Measurements from ENCODE around the gene OLFM4.

OLFM4 gene

GRCh38 chr13:53014495-53015443, 13.8 kb upstream of the OLFM4 start:
- DNase-seq: no peak

GRCh38 chr13:53015971-53016370, 12.6 kb upstream of the OLFM4 start:
- no peak for DNase-seq

GRCh38 chr13:53017433-53017970, 11.1 kb upstream of the OLFM4 start:
- DNase-seq: no peak

- no peak for DNase-seq
Measured at GRCh38 chr13:53018690-53019647, 9.6 kb upstream of the OLFM4 start.

GRCh38 chr13:53020764-53021335, 7.8 kb upstream of the OLFM4 start:
- no peak for DNase-seq

- DNase-seq: no peak
Measured at GRCh38 chr13:53023246-53023645, 5.4 kb upstream of the OLFM4 start.

GRCh38 chr13:53028063-53028462, 550 bp upstream of the OLFM4 start:
- DNase-seq: no peak

GRCh38 chr13:53032849-53033248, 4.2 kb downstream of the OLFM4 start:
- no peak for DNase-seq

- no peak for DNase-seq
Measured at GRCh38 chr13:53038993-53039392, 10.4 kb downstream of the OLFM4 start.

GRCh38 chr13:53041968-53042516, 13.4 kb downstream of the OLFM4 start:
- DNase-seq: no peak

GRCh38 chr13:53042877-53043276, 14.3 kb downstream of the OLFM4 start:
- no peak for DNase-seq

- DNase-seq: no peak
Measured at GRCh38 chr13:53043398-53043797, 14.8 kb downstream of the OLFM4 start.

- DNase-seq: no peak
Measured at GRCh38 chr13:53045189-53045588, 16.6 kb downstream of the OLFM4 start.

- DNase-seq: no peak
Measured at GRCh38 chr13:53048880-53049279, 20.3 kb downstream of the OLFM4 start.

GRCh38 chr13:53050151-53050550, 21.5 kb downstream of the OLFM4 start:
- no peak for DNase-seq

GRCh38 chr13:53052675-53053074, 24.1 kb downstream of the OLFM4 start:
- no peak for DNase-seq

- DNase-seq: no peak
Measured at GRCh38 chr13:53054569-53054968, 26.0 kb downstream of the OLFM4 start.

- DNase-seq: no peak
Measured at GRCh38 chr13:53058065-53058679, 29.6 kb downstream of the OLFM4 start.

- DNase-seq: no peak
Measured at GRCh38 chr13:53060840-53061490, 32.4 kb downstream of the OLFM4 start.

GRCh38 chr13:53064731-53065130, 36.1 kb downstream of the OLFM4 start:
- DNase-seq: no peak

GRCh38 chr13:53066411-53066810, 37.8 kb downstream of the OLFM4 start:
- DNase-seq: no peak

All from activated T-cell treated with anti-CD3 and anti-CD28 coated beads, Interleukin-2, amount 50 U/mL, for 1 hour (primary cell).